HG02642 (cell line): ENCODE results near the gene ARHGAP24.

ENCODE experiments used
- ATAC-seq: cut with Tn5 transposase; IDR thresholded peaks from one replicate; pipeline ENCODE4 v1.9.1; 2021; ENCODE audit warnings: mild to moderate bottlenecking; ENCODE audit not compliant: unreplicated experiment, poor library complexity

Gene ARHGAP24

GRCh38 chr4:85725721-85726170 is 250.8 kb downstream of the ARHGAP24 start:
- peak; percentile 89 for ATAC-seq

DNA sequence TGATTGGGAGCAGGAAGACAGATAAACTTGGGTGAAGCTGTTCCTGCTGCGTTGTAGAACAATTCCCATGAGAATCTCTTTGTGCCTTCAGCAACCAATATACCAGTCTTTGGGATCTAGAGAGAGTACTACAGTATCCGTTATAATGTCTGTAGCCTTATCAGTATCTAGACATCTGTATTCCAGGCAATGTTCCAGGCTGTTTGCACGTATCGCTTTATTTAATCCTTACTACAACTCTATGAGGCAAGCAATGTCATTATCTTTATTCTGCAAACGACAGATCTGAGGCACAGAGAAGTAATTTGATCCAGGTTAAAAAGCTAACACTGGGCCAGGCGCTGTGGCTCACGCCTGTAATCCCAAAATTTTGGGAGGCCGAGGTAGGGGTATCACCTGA is 251.6 kb downstream of the ARHGAP24 start:
- ATAC-seq, result no peak

DNA sequence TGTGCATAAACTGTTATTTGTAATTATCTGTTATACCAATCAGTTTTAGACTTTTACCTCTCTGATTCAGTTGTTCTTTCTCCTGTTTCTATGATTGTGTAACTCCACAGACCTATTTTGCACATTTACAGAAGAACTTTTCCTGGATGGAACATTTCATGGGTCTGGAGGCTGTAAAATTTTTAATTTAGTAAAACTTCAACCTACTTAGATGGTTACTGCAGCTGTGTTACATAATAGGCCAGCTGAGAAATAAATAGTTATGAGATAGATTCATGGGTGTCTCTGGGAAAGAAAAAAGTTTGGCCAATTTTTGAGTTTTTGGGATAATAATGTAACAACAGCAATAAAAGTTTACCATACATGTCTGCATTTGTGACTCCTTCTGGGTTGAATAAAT is 253.5 kb downstream of the ARHGAP24 start:
- no peak for ATAC-seq

- peak; percentile 76 for ATAC-seq
These were observed 257.2 kb downstream of the ARHGAP24 start for GRCh38 chr4:85732124-85732523.

DNA sequence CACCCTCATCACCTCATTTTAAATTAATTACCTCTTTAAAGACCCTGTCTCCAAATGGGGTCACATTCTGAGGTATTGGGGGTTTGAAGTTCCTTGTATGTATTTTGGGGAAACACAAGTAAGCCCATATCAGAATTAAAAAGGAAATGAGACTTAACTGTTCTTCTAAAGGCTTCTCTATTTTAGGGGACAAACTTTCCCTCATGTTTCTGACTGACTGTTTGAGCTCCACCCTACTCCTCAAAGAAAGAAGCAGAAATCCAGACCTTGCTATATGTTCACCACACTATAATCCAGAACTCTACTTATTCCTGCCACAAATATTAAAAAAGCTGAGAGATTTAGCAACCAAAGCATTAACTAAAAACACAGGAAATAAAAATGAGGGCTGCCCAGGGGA is 258.8 kb downstream of the ARHGAP24 start:
- no peak for ATAC-seq

DNA sequence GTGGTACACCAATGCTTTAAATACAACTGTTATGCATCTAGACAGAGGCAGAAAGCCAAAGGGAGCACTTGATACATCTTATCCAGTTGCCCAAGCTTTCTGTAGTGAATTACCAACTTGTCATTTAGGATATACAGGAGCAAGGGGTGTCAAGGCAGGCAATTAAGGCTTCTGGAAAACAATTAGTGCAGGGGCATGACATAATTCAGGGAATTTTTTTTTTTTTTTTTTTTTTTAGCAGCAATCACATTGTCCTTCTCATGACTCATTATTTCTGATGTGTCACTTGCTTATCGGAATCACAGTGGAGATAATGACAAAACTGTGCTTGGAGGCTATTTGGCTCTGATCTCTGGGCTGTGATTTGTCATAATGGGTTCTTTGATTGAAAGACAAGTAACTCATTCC is 259.5 kb downstream of the ARHGAP24 start:
- no peak for ATAC-seq

DNA sequence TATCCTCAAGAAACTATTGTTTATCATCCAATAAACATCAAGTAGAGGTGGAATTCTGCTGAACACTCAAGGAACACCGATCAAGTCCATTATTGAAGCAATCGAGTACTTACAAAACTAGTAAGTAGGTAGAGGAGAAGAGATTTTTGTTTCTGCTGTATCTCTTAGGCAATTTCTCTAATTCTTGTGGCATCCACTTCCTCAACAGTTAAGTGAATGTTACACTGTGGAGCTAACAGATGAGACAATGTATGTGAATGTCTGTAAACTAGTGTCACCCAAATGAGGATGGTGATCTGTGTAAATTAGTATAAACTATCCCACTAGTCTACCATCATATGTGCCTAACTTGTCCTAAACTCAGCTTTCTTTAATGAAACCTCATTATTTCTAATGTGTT is 261.6 kb downstream of the ARHGAP24 start:
- ATAC-seq, result no peak

DNA sequence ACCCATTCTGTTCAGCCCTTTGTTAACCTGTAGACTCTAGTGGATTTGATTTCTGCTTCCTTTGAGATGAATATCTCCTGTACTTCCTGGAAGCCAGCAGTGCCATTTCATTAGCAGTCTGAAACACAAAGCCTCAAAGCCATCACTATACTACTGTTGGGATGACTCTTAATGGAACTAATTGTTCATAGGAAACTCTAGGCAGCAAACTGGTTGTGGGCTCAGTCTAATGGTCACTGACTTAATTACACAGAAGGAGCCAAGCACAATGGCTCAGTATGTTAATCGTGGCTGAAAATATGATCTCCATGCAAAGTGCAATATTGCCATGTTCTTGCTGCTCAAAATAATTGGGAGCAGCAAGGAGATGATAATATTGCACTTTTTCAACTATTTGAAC is 262.3 kb downstream of the ARHGAP24 start:
- ATAC-seq, result no peak

DNA sequence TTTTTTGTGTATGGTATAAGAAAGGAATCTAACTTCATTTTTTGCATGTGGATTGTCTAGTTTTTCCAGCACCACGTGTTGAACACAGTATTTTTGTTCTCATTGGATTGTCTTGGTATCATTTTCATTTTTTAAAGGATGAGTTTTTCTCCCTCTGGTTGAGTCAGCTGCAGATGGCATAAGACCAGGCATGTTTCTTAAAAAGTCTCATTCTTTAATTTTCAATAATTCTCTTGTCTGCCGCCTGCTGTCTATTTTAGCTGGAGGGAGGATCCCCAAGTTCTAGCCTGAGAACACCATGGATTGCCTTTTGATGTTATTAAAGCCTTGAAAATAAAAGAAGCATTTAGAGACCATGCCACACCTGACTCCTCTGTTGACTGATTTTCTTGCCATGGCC is 263.8 kb downstream of the ARHGAP24 start:
- ATAC-seq, result no peak

DNA sequence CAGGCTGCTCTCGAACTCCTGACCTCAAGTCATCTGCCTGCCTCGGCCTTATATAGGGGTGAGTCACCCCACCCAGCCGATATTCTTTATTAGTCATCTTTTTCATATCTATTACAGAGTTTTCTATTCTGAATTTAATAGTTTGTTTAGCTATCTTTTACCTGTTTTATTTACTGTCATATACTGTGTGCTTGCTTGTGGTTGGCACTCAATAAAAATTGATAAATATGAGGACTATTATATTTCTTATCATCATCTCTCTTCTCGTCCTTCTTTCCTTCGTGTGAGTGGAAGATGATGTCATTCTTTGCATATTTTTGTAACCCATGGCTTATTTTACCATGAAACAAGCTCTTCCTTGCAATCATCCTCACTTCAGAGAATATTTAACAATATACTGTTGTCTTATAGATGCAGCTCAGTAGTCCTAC is 265.5 kb downstream of the ARHGAP24 start:
- ATAC-seq, result no peak

GRCh38 chr4:85741381-85741780 is 266.4 kb downstream of the ARHGAP24 start:
- no peak for ATAC-seq

- no peak for ATAC-seq
These were observed 267.1 kb downstream of the ARHGAP24 start for GRCh38 chr4:85741921-85742591.

DNA sequence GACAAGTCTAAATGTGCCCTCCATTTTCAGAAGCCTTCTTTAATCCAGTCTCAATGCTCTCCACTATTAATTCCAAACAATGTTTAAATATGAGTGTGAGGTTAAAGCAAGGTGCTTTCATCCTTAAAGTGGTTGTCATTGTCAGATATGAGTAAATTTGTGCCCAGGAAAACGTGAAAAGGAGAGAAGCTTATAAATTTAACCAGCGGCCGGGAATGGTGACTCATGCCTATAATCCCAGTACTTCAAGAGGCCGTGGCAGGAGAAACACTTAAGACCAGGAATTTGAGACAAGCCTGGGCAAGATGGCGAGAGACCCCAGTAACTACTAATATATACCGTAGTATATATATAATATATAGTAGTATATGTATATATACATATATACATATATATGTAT is 270.0 kb downstream of the ARHGAP24 start:
- ATAC-seq, result no peak

- ATAC-seq, result no peak
These were observed 271.0 kb downstream of the ARHGAP24 start for GRCh38 chr4:85745939-85746338.

DNA sequence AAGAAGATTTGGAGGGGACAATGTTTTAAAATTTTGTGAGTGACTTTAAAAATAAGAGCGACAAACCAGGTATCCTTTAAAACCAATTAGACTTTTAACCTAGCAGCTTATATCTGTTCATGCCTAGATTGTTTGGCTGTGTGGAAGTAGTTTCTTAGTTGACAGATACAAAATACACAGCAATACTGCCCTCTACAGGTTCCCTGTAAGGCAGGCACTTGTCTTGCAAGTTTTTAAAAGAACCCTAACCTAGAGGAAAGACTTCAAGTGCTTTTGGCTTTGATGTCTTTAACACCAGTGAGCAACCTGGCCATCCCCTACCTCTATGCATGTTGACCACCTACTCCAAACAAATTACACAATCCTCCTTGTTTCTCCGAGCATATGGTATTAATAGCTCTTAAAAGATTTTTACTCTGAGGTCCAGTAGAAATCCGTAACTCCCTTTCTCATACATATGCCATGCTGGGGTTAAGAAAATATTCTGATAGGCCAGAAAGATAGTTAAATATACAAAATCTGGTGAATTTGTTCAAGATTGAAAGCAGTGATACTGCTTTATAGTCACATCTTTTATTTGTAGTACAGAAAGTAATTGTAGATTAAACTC is 273.0 kb downstream of the ARHGAP24 start:
- peak; percentile 63 for ATAC-seq

DNA sequence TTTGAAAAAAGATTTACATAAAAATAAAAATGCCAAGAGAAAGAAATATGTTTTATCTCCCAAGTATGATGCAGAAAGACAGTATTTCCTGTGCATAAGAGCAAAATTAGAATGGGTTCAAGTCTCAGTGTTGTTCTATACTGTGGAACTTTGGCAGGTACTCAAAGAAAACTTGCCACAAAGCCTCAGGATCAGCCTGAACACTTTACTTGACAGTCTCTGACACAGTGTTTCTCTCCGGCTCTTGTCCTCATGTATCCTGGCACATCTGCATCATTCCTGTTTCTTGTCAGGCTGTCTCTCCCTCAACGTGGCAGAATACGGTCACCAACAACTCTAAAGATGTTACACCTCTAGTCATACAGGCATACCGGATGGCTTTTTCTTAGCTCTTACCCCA is 273.7 kb downstream of the ARHGAP24 start:
- ATAC-seq, result no peak

GRCh38 chr4:85751866-85752265 is 276.9 kb downstream of the ARHGAP24 start:
- no peak for ATAC-seq

- ATAC-seq, result no peak
These were observed 280.3 kb downstream of the ARHGAP24 start for GRCh38 chr4:85755285-85755684.

- ATAC-seq, result peak; percentile 50
These were observed 282.0 kb downstream of the ARHGAP24 start for GRCh38 chr4:85756938-85757337.

DNA sequence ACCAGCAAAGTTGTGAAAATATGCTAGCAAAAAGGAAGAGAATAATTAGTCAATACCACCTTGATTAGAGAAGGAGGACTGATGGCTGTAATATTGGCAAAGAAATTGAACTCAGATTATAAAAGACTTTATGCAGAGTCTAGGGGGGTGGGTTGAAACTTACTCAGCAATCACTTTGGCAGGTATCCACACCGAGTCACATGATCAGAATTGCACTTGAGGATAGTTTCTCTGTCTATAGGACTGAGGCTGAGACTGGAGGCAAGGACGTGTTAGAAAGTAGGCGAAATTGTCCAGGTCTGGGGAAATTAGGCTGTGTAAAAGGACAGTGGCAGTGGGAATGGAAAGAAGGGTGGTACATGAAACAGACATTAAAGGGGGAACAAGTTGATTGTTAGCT is 284.4 kb downstream of the ARHGAP24 start:
- ATAC-seq, result no peak

GRCh38 chr4:85760511-85760910 is 285.6 kb downstream of the ARHGAP24 start:
- ATAC-seq, result no peak
